Esophagus muscularis mucosa (tissue), 4 donors: Measurements from ENCODE around the gene SYCP2.

Experiments
- CTCF ChIP-seq, 3 experiments: fragments of 200-600 bp in 2 of 3; fragments of 450-650 bp in 1 of 3; sonication (generic) in 2 of 3; IDR thresholded peaks; one replicate each; pipeline ENCODE4 v1.5.1; 2017 to 2019; ENCODE audit warnings: antibody characterized with exemption in 3 of 3, mild to moderate bottlenecking in 2 of 3, moderate library complexity in 1 of 3
- EP300 ChIP-seq: sonication (generic); formaldehyde crosslinking; IDR thresholded peaks from one replicate; pipeline ENCODE4 v1.6.1; 2017; ENCODE audit warnings: antibody characterized with exemption
- POLR2AphosphoS5 ChIP-seq, 2 donors: sonication (generic); formaldehyde crosslinking; IDR thresholded peaks; one replicate each; pipeline ENCODE4 v1.6.1; 2017; ENCODE audit warnings: antibody characterized with exemption in 2 of 2

- TF ChIP-seq EP300 (no peak), CTCF (IDR thresholded peaks at IDR 0.05) (no peak), POLR2AphosphoS5 (IDR thresholded peaks at IDR 0.05) (no peak)
These were observed 7.5 kb upstream of the SYCP2 start for GRCh38 chr20:59940956-59941294.
